ENCODE data around the gene SEC14L2.

SEC14L2 gene

GRCh38 chr22:30434843-30435242, 38.0 kb downstream of the SEC14L2 start:
- Histone ChIP-seq H3K79me2 (ENCODE audit: insufficient read depth, low read length) (no peaks in the 10 kb centered on the region), H3F3A (ENCODE audit: insufficient read depth) (peaks cover 11% of the 10 kb centered on the region), H3K4me2 (ENCODE audit: low read depth, low read length, poor library complexity, severe bottlenecking) (peak overlapping the region; percentile 55), H3K27ac (ENCODE audit: low read depth, low read length) (peak overlapping the region; percentile 43; the same call in 1 of the 2 replicates), H3K9ac (ENCODE audit: low read length) (peak overlapping the region; percentile 21; the same call in 1 of the 2 replicates), H4K20me1 (ENCODE audit: low read depth, low read length) (no peaks in the 10 kb centered on the region), H3K27me3 (ENCODE audit: low read length) (no peaks in the 10 kb centered on the region), H3K4me3 (ENCODE audit: insufficient read depth, low read length, poor library complexity, severe bottlenecking) (peak overlapping the region; percentile 35), H3K36me3 (ENCODE audit: low read length) (no peaks in the 10 kb centered on the region), H3K9me2 (replicated peaks; ENCODE audit: insufficient read depth, low read length) (no peaks in the 10 kb centered on the region), H3K9me3 (ENCODE audit: insufficient read depth, low read length) (no peaks in the 10 kb centered on the region), H2AFZ (ENCODE audit: low read depth, low read length, severe bottlenecking) (no peak overlapping the region)
- no peak for TF ChIP-seq CTCF (IDR thresholded peaks at IDR 0.05; ENCODE audit: insufficient read depth, low read length, poor library complexity, severe bottlenecking)
- TF ChIP-seq EZH2phosphoT487 (conservative IDR thresholded peaks at IDR 0.05; ENCODE audit: low read length): no peak

GRCh38 chr22:30435674-30436126, 38.9 kb downstream of the SEC14L2 start:
- H3F3A ChIP-seq (ENCODE audit: insufficient read depth): peaks cover 11% of the 10 kb centered on the region
- no peaks in the 10 kb centered on the region for H3K79me2 ChIP-seq (ENCODE audit: insufficient read depth, low read length)
- H3K4me3 ChIP-seq (ENCODE audit: insufficient read depth, low read length, poor library complexity, severe bottlenecking): peak overlapping the region; percentile 41
- TF ChIP-seq CTCF (IDR thresholded peaks at IDR 0.05; ENCODE audit: insufficient read depth, low read length, poor library complexity, severe bottlenecking) (no peak), EZH2phosphoT487 (conservative IDR thresholded peaks at IDR 0.05; ENCODE audit: low read length) (no peak)
- H3K36me3 ChIP-seq (ENCODE audit: low read length): no peaks in the 10 kb centered on the region
- H4K20me1 ChIP-seq (ENCODE audit: low read depth, low read length): no peaks in the 10 kb centered on the region
- H3K4me2 ChIP-seq (ENCODE audit: low read depth, low read length, poor library complexity, severe bottlenecking): peak overlapping the region; percentile 55
- no peaks in the 10 kb centered on the region for H3K27me3 ChIP-seq (ENCODE audit: low read length)
- peak overlapping the region; percentile 43 for H3K27ac ChIP-seq (ENCODE audit: low read depth, low read length)
- no peaks in the 10 kb centered on the region for H3K9me3 ChIP-seq (ENCODE audit: insufficient read depth, low read length)
- H3K9ac ChIP-seq (ENCODE audit: low read length): peak overlapping the region; percentile 27; the same call in 1 of the 2 replicates
- H3K9me2 ChIP-seq (replicated peaks; ENCODE audit: insufficient read depth, low read length): no peaks in the 10 kb centered on the region
- peak overlapping the region; percentile 83 for H2AFZ ChIP-seq (ENCODE audit: low read depth, low read length, severe bottlenecking)

GRCh38 chr22:30436196-30436595, 39.4 kb downstream of the SEC14L2 start:
- H3K79me2 ChIP-seq (ENCODE audit: insufficient read depth, low read length): no peaks in the 10 kb centered on the region
- peak overlapping the region; percentile 55 for H3K4me2 ChIP-seq (ENCODE audit: low read depth, low read length, poor library complexity, severe bottlenecking)
- peaks cover 11% of the 10 kb centered on the region for H3F3A ChIP-seq (ENCODE audit: insufficient read depth)
- H4K20me1 ChIP-seq (ENCODE audit: low read depth, low read length): no peaks in the 10 kb centered on the region
- peak overlapping the region; percentile 83 for H2AFZ ChIP-seq (ENCODE audit: low read depth, low read length, severe bottlenecking)
- no peaks in the 10 kb centered on the region for H3K36me3 ChIP-seq (ENCODE audit: low read length)
- TF ChIP-seq EZH2phosphoT487 (conservative IDR thresholded peaks at IDR 0.05; ENCODE audit: low read length) (no peak), CTCF (IDR thresholded peaks at IDR 0.05; ENCODE audit: insufficient read depth, low read length, poor library complexity, severe bottlenecking) (no peak)
- peak overlapping the region; percentile 41 for H3K4me3 ChIP-seq (ENCODE audit: insufficient read depth, low read length, poor library complexity, severe bottlenecking)
- peak overlapping the region; percentile 37; the same call in 1 of the 2 replicates for H3K27ac ChIP-seq (ENCODE audit: low read depth, low read length)
- H3K27me3 ChIP-seq (ENCODE audit: low read length): no peaks in the 10 kb centered on the region
- peak overlapping the region; percentile 27; the same call in 1 of the 2 replicates for H3K9ac ChIP-seq (ENCODE audit: low read length)
- no peaks in the 10 kb centered on the region for H3K9me2 ChIP-seq (replicated peaks; ENCODE audit: insufficient read depth, low read length)
- H3K9me3 ChIP-seq (ENCODE audit: insufficient read depth, low read length): no peaks in the 10 kb centered on the region
